ENCODE results near the gene GPRIN3. TPM values are rescaled to one million over a fixed set of nuclear protein-coding genes. Genes with fewer than 3 reads are reported as not detected.
A peak's percentile ranks its signal among the peaks of the same experiment; 100 is the strongest.

Gene GPRIN3
- total RNA-seq (2016; rRNA removed; fragmentation: Illumina TruSeq; extraction: Trizol), result not detected in 2 replicates
- total RNA-seq (2016; cell fraction: cytosol; rRNA removed; fragmentation: Illumina TruSeq; extraction: Trizol; ENCODE audit: low read depth), result not detected in 2 replicates
- total RNA-seq (2016; cell fraction: insoluble cytoplasmic fraction; rRNA removed; fragmentation: Illumina TruSeq; extraction: Trizol), result not detected in 2 replicates
- total RNA-seq (2016; cell fraction: membrane; rRNA removed; fragmentation: Illumina TruSeq; extraction: Trizol), result not detected in 2 replicates
- not detected in 2 replicates for total RNA-seq (2016; cell fraction: nucleus; rRNA removed; fragmentation: Illumina TruSeq; extraction: Trizol)
- polyA plus RNA-seq (2011; rRNA removed), result not detected in 2 replicates
- polyA plus RNA-seq (2011; cell fraction: cytosol; rRNA removed), result not detected in 2 replicates
- not detected in 2 replicates for polyA plus RNA-seq (2011; cell fraction: nucleus; rRNA removed)
- not detected in 2 replicates for polyA plus RNA-seq (2012)
- polyA plus RNA-seq (2016; cell fraction: cytosol; fragmentation: Illumina TruSeq; extraction: Trizol; ENCODE audit: low read depth), result not detected in 2 replicates
- polyA plus RNA-seq (2016; cell fraction: insoluble cytoplasmic fraction; fragmentation: Illumina TruSeq; extraction: Trizol; ENCODE audit: low read depth), result not detected in 2 replicates
- polyA plus RNA-seq (2016; cell fraction: membrane; fragmentation: Illumina TruSeq; extraction: Trizol; ENCODE audit: low read depth), result not detected in 2 replicates
- not detected in 2 replicates for polyA plus RNA-seq (2016; cell fraction: nucleus; fragmentation: Illumina TruSeq; extraction: Trizol; ENCODE audit: insufficient read depth, low read depth)
- not detected in 2 replicates for polyA minus RNA-seq (2011; rRNA and poly(A)+ RNA removed; ENCODE audit: low replicate concordance)
- polyA minus RNA-seq (2011; cell fraction: cytosol; rRNA and poly(A)+ RNA removed), result not detected in 2 replicates
- polyA minus RNA-seq (2011; cell fraction: nucleus; rRNA and poly(A)+ RNA removed), result not detected in 2 replicates
- Bru-seq, nascent RNA, result percentile 2 among the genes with signal in this experiment
- not detected for BruChase-seq, experiment 1, labeled RNA remaining after a 6-hour chase
- not detected for BruChase-seq, experiment 2, labeled RNA remaining after a 2-hour chase
- long read RNA-seq, experiment 1, result 0 reads
- long read RNA-seq, experiment 2, result 0 reads

GRCh38 chr4:89307446-89308160, at the start of gene GPRIN3:
Gene GPRIN3 (minus strand): TSS chr4:89307800. CDS start chr4:89250110, 57,690 bp downstream.
- no peak within 1 kb of the TSS for H2AFZ ChIP-seq (ENCODE audit: low read length)
- no peaks in the 10 kb centered on the region for H3K79me2 ChIP-seq (ENCODE audit: insufficient read depth, low read length)
- BruUV-seq (replicated peaks), result no TSS peak
- POLR2A ChIA-PET, result no interaction called here
- no peaks in the 10 kb centered on the region for H3K9me3 ChIP-seq (ENCODE audit: low read length)
- H3K27me3 ChIP-seq (ENCODE audit: control insufficient read depth in 1 of 2, insufficient read depth in 2 of 2, low read length in 2 of 2), result peaks cover 0 to 23% of the 10 kb centered on the region in 2 experiments; a peak in 3 of 5 replicates
- H3K36me3 ChIP-seq (replicated peaks in 1 of 2; ENCODE audit: control insufficient read depth in 1 of 2, insufficient read depth in 2 of 2, low read length in 2 of 2), result no peaks in the 10 kb centered on the region
- intact Hi-C loops (cut with micrococcal nuclease; ENCODE audit: unreplicated experiment) (no loop called here), in situ Hi-C loops (cut with HindIII; ENCODE audit: extremely low pct_ligation_motif_present, low pct_unique_long_range_greater_than_20kb) (no loop called here)
- CTCF ChIA-PET (ENCODE audit: low intra/inter-chr PET ratio, low total read pairs), result no interaction called here
- no peaks in the 10 kb centered on the region for H4K20me1 ChIP-seq (ENCODE audit: insufficient read depth, low read length)
- 29% methylated on average over 1 of the region's 67 CpGs for WGBS (ENCODE audit: low lambda C conversion rate)
- no peak for FAIRE-seq
- H3K4me3 ChIP-seq (replicated peaks in 1 of 3; ENCODE audit: insufficient read depth in 1 of 3, low read depth in 2 of 3, low read length in 3 of 3), result peak within 1 kb of the TSS in 2 of 3 experiments; percentile 16 to 37; a peak in 4 of 6 replicates
- no peak within 1 kb of the TSS for H3K27ac ChIP-seq (ENCODE audit: extremely low read length, insufficient read depth, low read length)
- H3K4me1 ChIP-seq (ENCODE audit: insufficient read depth, low read length), result no peaks in the 10 kb centered on the region
- ATAC-seq, result peak; percentile 82
- no peak within 1 kb of the TSS for H3K9ac ChIP-seq (ENCODE audit: insufficient read depth, low read depth, low read length)
- DNase-seq (ENCODE audit: low spot score), result no peak
- peak within 1 kb of the TSS; percentile 39 for H3K4me2 ChIP-seq (ENCODE audit: low read depth, low read length)
- no peak for TF ChIP-seq ZNF768 (CRISPR knock-in tag; IDR thresholded peaks at IDR 0.05)
- TF ChIP-seq TMF1 (CRISPR knock-in tag; IDR thresholded peaks at IDR 0.05; ENCODE audit: low read depth), result no peak
- TF ChIP-seq ZNF770 (CRISPR knock-in tag; IDR thresholded peaks at IDR 0.05), result no peak
- no peak for TF ChIP-seq ZNF615 (CRISPR knock-in tag; IDR thresholded peaks at IDR 0.05; ENCODE audit: borderline replicate concordance)
- peak; percentile 29; the same call in 1 of the 2 replicates for TF ChIP-seq PATZ1 (CRISPR knock-in tag; IDR thresholded peaks at IDR 0.05)
- no peak for TF ChIP-seq PREB (CRISPR knock-in tag; IDR thresholded peaks at IDR 0.05)
- TF ChIP-seq DNMT3B (CRISPR knock-in tag; conservative IDR thresholded peaks at IDR 0.05), result no peak
- no peak for TF ChIP-seq EEA1 (CRISPR knock-in tag; IDR thresholded peaks at IDR 0.05; ENCODE audit: borderline replicate concordance)
- no peak for TF ChIP-seq SP140L (CRISPR knock-in tag; IDR thresholded peaks at IDR 0.05; ENCODE audit: borderline replicate concordance)
- no peak for TF ChIP-seq MBD4 (IDR thresholded peaks at IDR 0.05; ENCODE audit: borderline replicate concordance, low read length)
- no peak for TF ChIP-seq ONECUT2 (CRISPR knock-in tag; IDR thresholded peaks at IDR 0.05)

Measured in HepG2 (cell line).